ENCODE data around the gene PPP1CA.

PPP1CA gene

GRCh38 chr11:67352546-67353316, 48.9 kb downstream of the PPP1CA start:
- DNase-seq (ENCODE audit: low read depth in 2 of 2), result no peak

DNA sequence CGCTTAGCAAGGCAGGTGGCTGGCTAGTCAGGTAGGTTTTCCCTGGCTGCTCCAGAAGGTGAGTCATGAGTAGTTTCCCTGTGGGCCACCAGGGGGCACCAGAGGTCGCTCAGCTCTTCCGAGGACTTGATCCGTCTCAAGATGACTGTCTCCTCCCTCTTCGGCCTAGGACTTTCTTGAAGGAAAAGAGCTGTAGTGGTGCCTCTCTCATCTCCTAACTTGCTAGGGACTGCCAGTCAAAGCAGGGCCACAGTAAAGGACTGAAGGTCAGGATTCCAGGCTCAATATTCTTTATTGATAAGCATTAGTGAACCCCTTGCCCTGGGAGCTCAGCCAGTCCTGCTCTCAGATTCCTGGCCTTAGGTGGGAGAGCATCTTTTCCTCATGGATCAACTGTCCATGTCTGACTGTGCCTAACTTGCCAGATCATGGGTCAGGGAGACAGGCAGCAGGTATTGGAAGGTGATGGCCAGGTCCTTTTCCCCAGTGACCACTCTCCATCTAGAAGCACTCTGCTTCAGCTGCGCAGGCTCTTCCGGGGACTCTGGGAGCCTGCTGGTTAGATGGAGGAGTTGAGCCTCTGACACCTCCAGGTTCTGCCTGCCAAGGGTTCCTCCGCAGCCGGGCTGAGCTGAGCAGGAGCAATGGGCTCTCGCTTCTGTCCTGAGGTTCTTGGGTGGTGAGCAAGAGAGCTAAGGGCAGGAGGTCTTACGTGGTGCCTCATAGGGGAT, 50.2 kb downstream of the PPP1CA start:
- no peak for DNase-seq (ENCODE audit: low read depth in 2 of 2)

- DNase-seq (ENCODE audit: low read depth in 2 of 2), result no peak
Measured at GRCh38 chr11:67349928-67350465, 51.7 kb downstream of the PPP1CA start.

DNA sequence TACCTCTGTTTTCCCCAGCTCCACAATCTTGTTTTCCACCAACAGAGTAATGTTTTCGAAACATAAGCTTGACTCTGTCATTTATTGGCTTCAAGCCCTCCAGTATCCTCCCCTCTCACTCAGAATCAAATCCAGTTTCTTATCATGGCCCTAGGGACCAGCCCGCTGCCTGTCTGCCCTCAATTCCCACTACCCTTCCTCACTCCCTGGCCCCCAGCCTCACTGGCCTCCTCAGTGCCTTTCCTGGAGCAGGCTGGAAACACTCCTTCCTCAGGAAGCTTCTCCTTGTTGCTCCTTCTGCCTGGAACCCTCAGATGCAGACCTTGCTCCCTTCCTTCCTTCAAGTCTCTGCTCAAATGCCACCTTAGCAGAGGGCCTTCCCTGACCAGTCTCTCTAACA, 52.2 kb downstream of the PPP1CA start:
- no peak for DNase-seq (ENCODE audit: low read depth in 2 of 2)

DNA sequence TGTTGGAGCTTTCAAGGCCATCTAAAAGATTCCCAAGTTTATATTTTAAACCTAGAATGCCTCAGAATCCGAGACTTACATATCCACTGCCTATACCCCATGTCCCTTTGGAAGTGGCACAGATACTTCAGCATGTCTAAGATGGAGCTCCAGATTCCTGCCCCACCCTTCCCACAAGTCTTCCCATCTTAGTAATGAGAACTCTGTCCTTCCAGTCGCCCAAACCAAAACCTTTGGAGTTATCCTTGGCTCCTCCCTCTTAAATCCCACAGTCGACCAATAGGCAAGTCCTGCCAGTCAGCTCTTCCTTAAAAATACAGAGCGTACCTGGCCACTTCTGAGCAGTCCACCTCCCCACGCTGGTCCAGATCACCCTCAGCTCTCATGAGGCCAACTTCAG, 52.6 kb downstream of the PPP1CA start:
- DNase-seq (ENCODE audit: low read depth in 2 of 2), result no peak

All from fibroblast of skin of left biceps (primary cell).